Measurements from ENCODE around the gene SAMHD1. TPM values are rescaled to one million over a fixed set of nuclear protein-coding genes. Genes with fewer than 3 reads are reported as not detected.

Gene SAMHD1
- total and polyA plus RNA-seq, 2 of the 8 experiments (the other 6 are each of a cell fraction or from before 2014, with no cell fraction given), result 22.0 to 37.1 TPM

- Histone ChIP-seq H3K36me3 (ENCODE audit: control insufficient read depth in 2 of 4, insufficient read depth in 4 of 4, low read length in 3 of 4) (peaks cover 0 to 30% (median 1%) of the 10 kb centered on the region in 4 experiments; a peak in 5 of 8 replicates), H3K79me2 (ENCODE audit: control insufficient read depth in 1 of 2, insufficient read depth in 2 of 2, low read length in 2 of 2) (no peaks in the 10 kb centered on the region), H3K27ac (ENCODE audit: low read depth, low read length) (no peak overlapping the region), H2BK20ac (ENCODE audit: low read length) (no peak overlapping the region), H3K4me2 (ENCODE audit: insufficient read depth in 1 of 2, low read depth in 2 of 2, low read length in 2 of 2) (no peak overlapping the region), H3K56ac (replicated peaks; ENCODE audit: insufficient read length, low read depth, low read length) (no peak overlapping the region), H2BK12ac (ENCODE audit: low read depth, low read length) (no peak overlapping the region), H2BK15ac (ENCODE audit: low read length) (no peak overlapping the region), H3K4ac (replicated peaks; ENCODE audit: insufficient read length, low read depth, low read length) (no peak overlapping the region), H2AFZ (ENCODE audit: low read length) (no peak overlapping the region), H2AK5ac (ENCODE audit: low read depth, low read length) (no peak overlapping the region), H3K9ac (replicated peaks in 1 of 4; ENCODE audit: extremely low read depth in 1 of 4, low read depth in 3 of 4, low read length in 3 of 4) (no peak overlapping the region), H3K14ac (ENCODE audit: insufficient read length) (no peak overlapping the region), H3K4me3 (ENCODE audit: extremely low read depth in 1 of 4, insufficient read depth in 2 of 4, low read depth in 3 of 4, low read length in 4 of 4) (no peak overlapping the region), H3K79me1 (ENCODE audit: low read depth, low read length) (no peaks in the 10 kb centered on the region), H3K9me3 (ENCODE audit: insufficient read depth in 2 of 2, low read depth in 1 of 2, low read length in 1 of 2) (no peaks in the 10 kb centered on the region), H2BK5ac (ENCODE audit: low read depth, low read length) (no peak overlapping the region), H4K91ac (replicated peaks; ENCODE audit: insufficient read length, low read length) (no peak overlapping the region), H2BK120ac (replicated peaks; ENCODE audit: low read depth, low read length) (no peak overlapping the region), H3K18ac (ENCODE audit: extremely low read depth, low read length) (no peak overlapping the region), H4K5ac (ENCODE audit: insufficient read length, low read depth, low read length) (no peak overlapping the region), H4K8ac (ENCODE audit: extremely low read depth, insufficient read depth, low read length) (no peak overlapping the region), H3K27me3 (replicated peaks in 1 of 4; ENCODE audit: control insufficient read depth in 3 of 4, extremely low read depth in 1 of 4, insufficient read depth in 3 of 4, low read length in 3 of 4) (no peaks in the 10 kb centered on the region), H3K4me1 (replicated peaks in 1 of 4; ENCODE audit: control insufficient read depth in 3 of 4, insufficient read depth in 4 of 4, low read length in 3 of 4) (no peaks in the 10 kb centered on the region), H3K23ac (ENCODE audit: insufficient read length) (no peak overlapping the region), H4K20me1 (replicated peaks in 1 of 2; ENCODE audit: control insufficient read depth in 1 of 2, insufficient read depth in 2 of 2, low read length in 2 of 2) (no peaks in the 10 kb centered on the region), H3K23me2 (ENCODE audit: low read depth, low read length) (no peaks in the 10 kb centered on the region)
- DNase-seq (ENCODE audit: low read depth in 1 of 2, low spot score in 2 of 2) (no peak), FAIRE-seq (no peak)
- 85% methylated on average over 8 of the region's 8 CpGs; no CpG with 5 or more reads in 1 of the 2 experiments for WGBS, 2 experiments (ENCODE audit: extremely low coverage in 1 of 2, insufficient coverage in 1 of 2, insufficient read length in 1 of 2, insufficient replicate concordance in 2 of 2, low coverage in 1 of 2, low lambda C conversion rate in 2 of 2, missing lambda C conversion rate in 1 of 2)
- ChIA-PET POLR2A (ENCODE audit: partially characterized antibody) (no interaction called here), CTCF (ENCODE audit: partially characterized antibody) (interaction anchor here (0.6 to 3.3 kb wide), 17 partner anchors 10 to 219 kb away, joined by 3 to 15 read pairs (median 4); no protein-coding TSS in a partner anchor)
- TF ChIP-seq TEAD4 (IDR thresholded peaks at IDR 0.05; ENCODE audit: low read depth, low read length), result no peak
- no peak for TF ChIP-seq USF2 (IDR thresholded peaks at IDR 0.05; ENCODE audit: low read length)
- TF ChIP-seq ATF3 (IDR thresholded peaks at IDR 0.05; ENCODE audit: insufficient read depth, low read depth, low read length), result no peak
- no peak for TF ChIP-seq CTBP2 (IDR thresholded peaks at IDR 0.05; ENCODE audit: borderline replicate concordance, insufficient read depth, insufficient read length, low read length)
- TF ChIP-seq CBX8 (IDR thresholded peaks at IDR 0.05; ENCODE audit: borderline replicate concordance, low read depth, low read length), result no peak
- TF ChIP-seq SIX5 (IDR thresholded peaks at IDR 0.05; ENCODE audit: low read depth, low read length), result no peak
- TF ChIP-seq RXRA (IDR thresholded peaks at IDR 0.05; ENCODE audit: insufficient read depth, low read depth, low read length), result no peak
- TF ChIP-seq EZH2 (IDR thresholded peaks at IDR 0.05; ENCODE audit: low read depth, low read length, severe bottlenecking), result no peak
- TF ChIP-seq SP1 (IDR thresholded peaks at IDR 0.05; ENCODE audit: low read depth, low read length), result no peak
- no peak for TF ChIP-seq MAFK (IDR thresholded peaks at IDR 0.05; ENCODE audit: low read depth, low read length)
- TF ChIP-seq BRCA1 (IDR thresholded peaks at IDR 0.05; ENCODE audit: low read depth, low read length), result no peak
- no peak for TF ChIP-seq SUZ12 (IDR thresholded peaks at IDR 0.05; ENCODE audit: low read length)
Observed at GRCh38 chr20:36920334-36920730, 31.2 kb downstream of the SAMHD1 start.
